Smooth muscle cell of bladder (primary cell): ENCODE data around the gene SERBP1. TPM values are rescaled to one million over a fixed set of nuclear protein-coding genes. Genes with fewer than 3 reads are reported as not detected.

Source experiments
- total RNA-seq: library from RNA; depleted of rRNA; stranded (reverse); fragments of >200 nt; gene quantifications from 2 replicates; pipeline ENCODE4 v1.2.3, GENCODE V29; 2014

The SERBP1 gene
- total RNA-seq = 138 and 171 TPM in 2 replicates

DNA sequence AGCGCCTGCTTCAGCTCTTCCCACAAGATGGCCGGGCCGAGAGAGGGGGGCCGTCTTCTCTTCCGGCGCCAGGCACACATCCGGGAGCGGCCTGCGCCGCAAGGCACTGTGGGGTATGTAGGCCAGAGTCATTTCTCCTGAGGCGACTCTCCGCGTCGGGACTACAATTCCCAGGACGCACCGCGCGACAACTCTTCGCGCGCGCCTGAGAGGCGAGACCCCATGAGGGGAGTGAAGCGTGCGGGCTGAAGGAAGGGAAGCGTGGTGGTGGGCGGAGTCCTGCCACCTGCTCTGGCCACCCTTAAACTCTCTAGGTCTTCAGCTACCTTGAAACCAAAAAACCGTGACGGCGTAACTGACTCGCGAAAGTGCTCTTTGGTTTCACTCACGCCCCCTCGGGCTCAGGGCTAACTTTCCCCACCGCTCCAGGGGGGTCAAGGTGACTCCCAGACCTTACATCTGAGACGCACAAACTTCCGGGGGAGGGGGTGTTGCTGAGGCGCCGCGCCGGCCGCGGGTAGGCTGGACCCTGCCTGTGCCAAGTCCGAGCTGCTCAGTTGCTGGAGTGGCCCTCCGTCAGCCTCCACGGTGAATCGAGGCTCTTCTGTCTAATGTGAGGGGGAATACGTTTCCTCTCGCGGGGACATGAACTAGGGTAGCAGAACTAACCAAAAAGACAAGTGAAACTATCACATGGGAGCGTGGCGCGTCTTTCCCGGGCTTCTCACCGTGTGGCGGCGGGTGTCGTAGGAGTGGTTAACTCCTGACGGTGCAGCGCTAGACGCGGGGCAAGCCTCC, at the start of gene SERBP1:
Gene SERBP1 (minus strand): TSS at position 45 of the 798 bp plus-strand sequence. CDS start 102 bp downstream, outside the sequence.

Other genes starting within 250 kb of the SERBP1 start
- not detected in 2 replicates for gene IL12RB2, start 122.5 kb downstream of the SERBP1 start, total RNA-seq